LNCAP (cell line): ENCODE measurements around the gene SH2D3C.

Experiments used
- CTCF ChIP-seq: fragments of 450-650 bp; IDR thresholded peaks from 2 replicates; pipeline ENCODE4 v1.5.1; 2017; ENCODE audit warnings: mild to moderate bottlenecking

The SH2D3C gene

GRCh38 chr9:127785933-127786772, 7.7 kb upstream of the SH2D3C start, which contains the start of gene CDK9:
CDK9 (plus strand) TSS chr9:127786034; CDS start chr9:127786149, 115 bp downstream.
- TF ChIP-seq CTCF: no peak

DNA sequence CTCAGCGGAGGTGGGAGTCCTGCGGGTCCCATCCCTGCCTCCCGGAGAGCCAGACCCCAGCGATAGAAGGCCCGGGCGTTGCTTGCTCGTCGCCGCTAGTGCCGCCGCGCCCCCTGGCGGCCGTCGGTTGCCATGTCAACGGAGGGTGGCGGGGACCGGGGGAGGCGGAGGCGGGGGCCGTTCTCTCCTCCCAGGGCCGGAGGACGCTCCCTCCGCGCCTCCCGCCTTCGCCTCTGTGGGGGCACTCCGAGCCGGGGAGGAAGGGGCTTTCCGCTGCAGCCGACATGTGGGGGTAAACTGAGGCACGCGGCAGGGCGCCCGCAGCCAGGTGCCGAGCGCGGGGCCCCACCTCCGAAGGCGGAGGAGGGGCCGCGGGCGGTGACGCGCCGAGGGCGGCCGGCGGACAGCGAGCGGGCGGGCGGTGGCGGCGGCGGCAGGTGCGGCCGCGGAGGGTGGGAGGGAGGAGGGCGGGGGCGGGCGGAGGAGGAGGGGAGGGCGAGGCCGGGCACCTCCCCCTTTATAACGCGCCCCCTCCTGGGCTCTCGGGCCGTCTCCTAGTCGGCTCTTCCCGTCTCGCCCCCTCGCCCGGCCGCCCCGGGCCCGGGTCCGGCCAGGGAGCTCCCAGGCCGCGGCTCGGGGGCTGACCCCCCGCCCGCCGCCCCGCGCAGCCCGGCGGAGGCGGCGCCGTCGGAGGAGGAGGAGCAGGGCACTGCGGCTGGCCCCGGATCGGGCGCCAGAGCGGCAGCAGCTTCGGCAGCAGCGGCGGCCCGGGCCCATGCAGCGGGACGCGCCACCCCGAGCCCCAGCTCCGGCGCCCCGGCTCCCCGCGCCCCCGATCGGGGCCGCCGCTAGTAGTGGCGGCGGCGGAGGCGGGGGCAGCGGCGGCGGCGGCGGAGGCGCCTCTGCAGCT, 6.8 kb upstream of the SH2D3C start:
- peak; percentile 86 for TF ChIP-seq CTCF

GRCh38 chr9:127783111-127784008, 4.9 kb upstream of the SH2D3C start:
- no peak for TF ChIP-seq CTCF

DNA sequence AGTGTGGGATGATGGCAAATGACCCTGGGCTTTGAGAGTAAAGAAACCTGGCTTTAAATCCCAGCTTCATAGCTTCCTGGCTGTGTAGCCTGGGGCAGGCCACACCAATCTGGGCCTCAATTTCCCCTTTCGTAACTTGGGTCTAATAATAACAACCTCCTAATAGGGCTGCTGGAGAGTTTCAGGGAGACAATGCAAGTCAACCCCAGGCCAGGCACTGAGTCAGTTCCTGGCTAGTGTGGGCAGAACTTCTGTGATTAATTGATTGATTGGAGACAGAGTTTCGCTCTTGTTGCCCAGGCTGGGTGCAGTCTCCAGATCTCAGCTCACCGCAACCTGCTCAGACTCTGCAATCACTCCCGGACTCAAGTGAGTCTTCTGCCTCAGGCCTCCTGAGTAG, 3.3 kb upstream of the SH2D3C start:
- TF ChIP-seq CTCF: no peak

DNA sequence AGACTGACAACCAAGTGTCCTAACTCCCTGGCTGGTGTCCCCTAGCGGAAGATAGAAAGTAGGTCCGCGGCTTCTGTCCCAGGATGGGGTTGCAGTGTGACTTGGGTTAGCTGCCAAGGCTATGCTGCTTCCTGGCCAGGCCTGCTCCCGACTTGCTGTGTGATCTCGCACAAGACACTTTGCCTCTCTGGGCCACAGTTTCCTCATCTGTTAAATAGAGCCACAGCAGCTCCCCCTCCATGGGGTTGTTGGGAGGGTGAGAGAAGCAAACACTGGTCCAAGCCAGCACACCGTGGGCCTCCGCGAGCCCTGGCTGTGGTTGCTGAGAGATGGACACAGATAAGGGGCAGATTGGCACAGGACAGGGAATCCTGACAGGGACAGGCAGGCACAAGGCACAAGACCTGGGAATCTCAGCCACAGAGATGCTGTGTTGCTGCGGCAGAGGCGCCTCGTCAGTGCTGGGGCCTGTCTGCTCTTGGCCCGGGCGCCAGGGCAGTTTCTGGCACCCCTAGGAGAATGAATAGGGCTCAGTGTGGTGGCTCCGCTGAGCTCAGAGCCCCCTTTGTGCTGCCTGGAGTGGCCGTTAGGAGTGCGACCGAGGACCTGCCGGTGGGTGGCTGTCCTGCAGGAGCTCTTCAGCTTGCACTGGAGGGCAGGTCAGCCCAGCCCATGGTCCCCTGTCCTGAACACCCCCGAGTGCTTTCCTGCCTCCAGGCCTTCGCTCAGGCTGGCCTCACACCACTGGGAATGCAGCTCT, 1.8 kb upstream of the SH2D3C start:
- TF ChIP-seq CTCF: no peak

DNA sequence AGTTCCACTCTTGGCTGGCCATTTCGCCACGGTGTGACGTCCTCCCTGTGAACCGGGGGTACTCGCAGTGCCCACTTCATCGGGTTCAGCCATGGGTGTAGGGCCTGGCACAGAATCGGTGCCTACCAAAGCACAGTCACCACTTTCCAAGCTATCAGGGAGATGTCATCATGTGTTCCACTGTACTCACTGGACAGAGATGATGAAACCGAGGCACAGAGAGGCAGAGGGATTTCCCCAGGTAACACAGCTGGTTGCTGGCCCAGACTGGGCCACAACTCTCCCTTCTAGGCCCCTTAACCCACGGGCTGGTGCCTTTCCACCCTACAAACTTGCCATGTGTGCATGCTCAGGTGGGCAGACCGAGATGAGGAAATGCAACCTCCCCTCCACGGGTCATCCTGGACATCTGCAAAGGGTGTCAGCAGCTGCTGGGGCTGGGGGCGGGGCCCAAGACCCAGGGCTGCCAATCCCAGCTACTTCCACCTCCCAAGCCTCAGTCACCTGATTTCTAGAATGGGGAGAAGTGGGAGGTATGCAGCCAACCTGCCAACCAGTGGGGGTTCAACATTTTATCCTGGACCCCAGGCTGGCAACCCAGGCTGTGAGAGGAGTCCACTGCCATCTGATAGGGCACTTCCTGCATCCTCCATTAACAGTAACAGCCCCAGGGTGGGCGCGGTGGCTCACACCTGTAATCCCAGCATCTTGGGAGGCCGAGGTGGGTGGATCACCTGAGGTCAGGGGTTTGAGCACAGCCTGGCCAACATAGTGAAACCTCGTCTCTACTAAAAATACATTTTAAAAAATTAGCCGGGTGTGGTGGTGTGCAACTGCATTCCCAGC, 893 bp upstream of the SH2D3C start:
- TF ChIP-seq CTCF: no peak
